ENCODE results near the gene AMN1.

Gene AMN1

DNA sequence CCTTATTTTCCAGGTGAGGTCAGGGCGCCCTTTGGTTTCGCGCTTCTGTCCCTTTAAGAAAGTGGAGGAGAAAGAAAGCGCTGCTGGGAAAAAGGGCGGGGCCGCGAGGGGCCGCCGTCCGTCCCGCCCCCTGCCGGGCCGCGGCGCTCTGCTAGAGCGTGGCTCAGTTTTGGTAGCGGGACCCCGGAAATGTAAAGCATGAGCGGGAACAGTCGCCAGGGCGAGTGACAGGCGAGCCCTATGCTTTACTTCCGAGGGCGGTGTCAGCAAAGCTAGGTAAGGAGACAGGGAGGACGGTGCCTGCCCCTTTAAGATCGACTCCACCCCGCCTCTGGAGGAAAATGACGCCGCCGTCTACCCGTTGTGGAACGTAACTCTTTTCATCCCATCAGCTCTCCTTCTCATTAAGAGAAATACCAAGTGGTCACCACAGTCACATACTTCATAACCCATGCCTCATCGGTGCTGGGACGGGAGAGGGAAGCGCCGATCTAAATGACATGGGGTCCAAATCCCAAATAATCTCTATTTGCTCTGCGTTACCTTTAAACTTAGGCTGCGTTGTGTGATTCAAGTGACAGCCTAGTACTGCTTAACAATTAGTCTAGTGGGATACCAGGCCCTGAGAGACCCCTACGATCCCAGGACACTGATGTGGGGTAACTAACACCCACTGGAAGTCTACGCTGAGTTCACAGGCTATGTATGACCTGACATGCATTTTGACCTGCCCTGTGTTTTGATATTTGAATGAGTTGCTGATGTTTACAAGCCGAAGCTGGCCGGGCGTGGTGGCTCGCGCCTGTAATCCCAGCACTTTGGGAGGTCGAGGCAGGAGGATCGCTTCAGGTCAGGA, 69.5 kb downstream of the AMN1 start, which contains the start of gene ETFBKMT (continued):
- TF ChIP-seq, protein P1, sequence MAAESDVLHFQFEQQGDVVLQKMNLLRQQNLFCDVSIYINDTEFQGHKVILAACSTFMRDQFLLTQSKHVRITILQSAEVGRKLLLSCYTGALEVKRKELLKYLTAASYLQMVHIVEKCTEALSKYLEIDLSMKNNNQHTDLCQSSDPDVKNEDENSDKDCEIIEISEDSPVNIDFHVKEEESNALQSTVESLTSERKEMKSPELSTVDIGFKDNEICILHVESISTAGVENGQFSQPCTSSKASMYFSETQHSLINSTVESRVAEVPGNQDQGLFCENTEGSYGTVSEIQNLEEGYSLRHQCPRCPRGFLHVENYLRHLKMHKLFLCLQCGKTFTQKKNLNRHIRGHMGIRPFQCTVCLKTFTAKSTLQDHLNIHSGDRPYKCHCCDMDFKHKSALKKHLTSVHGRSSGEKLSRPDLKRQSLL (tag by site-specific recombination; IDR thresholded peaks at IDR 0.05): peak; percentile 65; the same call in 1 of the 2 replicates
- TF ChIP-seq ZNF514 (tag by site-specific recombination; IDR thresholded peaks at IDR 0.05) (no peak), SP3 (tag by site-specific recombination; IDR thresholded peaks at IDR 0.05) (peak; percentile 90), ZNF776 (tag by site-specific recombination; IDR thresholded peaks at IDR 0.05; ENCODE audit: borderline replicate concordance) (no peak), ZNF76 (tag by site-specific recombination; IDR thresholded peaks at IDR 0.05; ENCODE audit: borderline replicate concordance, low read depth) (peak; percentile 78; the same call in 1 of the 2 replicates), ZFP41 (tag by site-specific recombination; IDR thresholded peaks at IDR 0.05; ENCODE audit: borderline replicate concordance) (no peak), SETDB1 (IDR thresholded peaks at IDR 0.05; ENCODE audit: insufficient read length, low read length) (no peak), RBAK (tag by site-specific recombination; IDR thresholded peaks at IDR 0.05) (no peak), ZNF561 (tag by site-specific recombination; IDR thresholded peaks at IDR 0.05; ENCODE audit: borderline replicate concordance) (peak; percentile 84; the same call in 1 of the 2 replicates), KLF16 (tag by site-specific recombination; IDR thresholded peaks at IDR 0.05) (no peak), ZBTB8A (tag by site-specific recombination; IDR thresholded peaks at IDR 0.05) (peak; percentile 84), ZNF677 (tag by site-specific recombination; IDR thresholded peaks at IDR 0.05) (no peak), ZBTB17 (tag by site-specific recombination; IDR thresholded peaks at IDR 0.05) (peak; percentile 88), ZNF600 (tag by site-specific recombination; IDR thresholded peaks at IDR 0.05) (peak; percentile 96), ZNF133 (tag by site-specific recombination; IDR thresholded peaks at IDR 0.05) (no peak), ZNF138 (tag by site-specific recombination; IDR thresholded peaks at IDR 0.05; ENCODE audit: borderline replicate concordance) (no peak), ZNF366 (tag by site-specific recombination; conservative IDR thresholded peaks at IDR 0.05) (peak; percentile 84), ZNF660 (tag by site-specific recombination; IDR thresholded peaks at IDR 0.05) (peak; percentile 67), ZEB2 (tag by site-specific recombination; IDR thresholded peaks at IDR 0.05) (peak; percentile 67), SP7 (tag by site-specific recombination; IDR thresholded peaks at IDR 0.05) (peak; percentile 68), ZNF132 (tag by site-specific recombination; IDR thresholded peaks at IDR 0.05; ENCODE audit: borderline replicate concordance) (no peak), ZNF10 (tag by site-specific recombination; IDR thresholded peaks at IDR 0.05) (no peak; the same call in 1 of the 2 replicates), ZNF324 (tag by site-specific recombination; IDR thresholded peaks at IDR 0.05) (peak; percentile 26; the same call in 1 of the 2 replicates), ZSCAN30 (tag by site-specific recombination; IDR thresholded peaks at IDR 0.05) (peak; percentile 48; the same call in 1 of the 2 replicates)
- TF ChIP-seq, protein P2, sequence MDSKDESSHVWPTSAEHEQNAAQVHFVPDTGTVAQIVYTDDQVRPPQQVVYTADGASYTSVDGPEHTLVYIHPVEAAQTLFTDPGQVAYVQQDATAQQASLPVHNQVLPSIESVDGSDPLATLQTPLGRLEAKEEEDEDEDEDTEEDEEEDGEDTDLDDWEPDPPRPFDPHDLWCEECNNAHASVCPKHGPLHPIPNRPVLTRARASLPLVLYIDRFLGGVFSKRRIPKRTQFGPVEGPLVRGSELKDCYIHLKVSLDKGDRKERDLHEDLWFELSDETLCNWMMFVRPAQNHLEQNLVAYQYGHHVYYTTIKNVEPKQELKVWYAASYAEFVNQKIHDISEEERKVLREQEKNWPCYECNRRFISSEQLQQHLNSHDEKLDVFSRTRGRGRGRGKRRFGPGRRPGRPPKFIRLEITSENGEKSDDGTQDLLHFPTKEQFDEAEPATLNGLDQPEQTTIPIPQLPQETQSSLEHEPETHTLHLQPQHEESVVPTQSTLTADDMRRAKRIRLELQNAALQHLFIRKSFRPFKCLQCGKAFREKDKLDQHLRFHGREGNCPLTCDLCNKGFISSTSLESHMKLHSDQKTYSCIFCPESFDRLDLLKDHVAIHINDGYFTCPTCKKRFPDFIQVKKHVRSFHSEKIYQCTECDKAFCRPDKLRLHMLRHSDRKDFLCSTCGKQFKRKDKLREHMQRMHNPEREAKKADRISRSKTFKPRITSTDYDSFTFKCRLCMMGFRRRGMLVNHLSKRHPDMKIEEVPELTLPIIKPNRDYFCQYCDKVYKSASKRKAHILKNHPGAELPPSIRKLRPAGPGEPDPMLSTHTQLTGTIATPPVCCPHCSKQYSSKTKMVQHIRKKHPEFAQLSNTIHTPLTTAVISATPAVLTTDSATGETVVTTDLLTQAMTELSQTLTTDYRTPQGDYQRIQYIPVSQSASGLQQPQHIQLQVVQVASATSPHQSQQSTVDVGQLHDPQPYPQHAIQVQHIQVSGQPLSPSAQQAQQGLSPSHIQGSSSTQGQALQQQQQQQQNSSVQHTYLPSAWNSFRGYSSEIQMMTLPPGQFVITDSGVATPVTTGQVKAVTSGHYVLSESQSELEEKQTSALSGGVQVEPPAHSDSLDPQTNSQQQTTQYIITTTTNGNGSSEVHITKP (tag by site-specific recombination; IDR thresholded peaks at IDR 0.05): peak; percentile 80
- TF ChIP-seq, protein P3, sequence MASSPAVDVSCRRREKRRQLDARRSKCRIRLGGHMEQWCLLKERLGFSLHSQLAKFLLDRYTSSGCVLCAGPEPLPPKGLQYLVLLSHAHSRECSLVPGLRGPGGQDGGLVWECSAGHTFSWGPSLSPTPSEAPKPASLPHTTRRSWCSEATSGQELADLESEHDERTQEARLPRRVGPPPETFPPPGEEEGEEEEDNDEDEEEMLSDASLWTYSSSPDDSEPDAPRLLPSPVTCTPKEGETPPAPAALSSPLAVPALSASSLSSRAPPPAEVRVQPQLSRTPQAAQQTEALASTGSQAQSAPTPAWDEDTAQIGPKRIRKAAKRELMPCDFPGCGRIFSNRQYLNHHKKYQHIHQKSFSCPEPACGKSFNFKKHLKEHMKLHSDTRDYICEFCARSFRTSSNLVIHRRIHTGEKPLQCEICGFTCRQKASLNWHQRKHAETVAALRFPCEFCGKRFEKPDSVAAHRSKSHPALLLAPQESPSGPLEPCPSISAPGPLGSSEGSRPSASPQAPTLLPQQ (tag by site-specific recombination; IDR thresholded peaks at IDR 0.05): peak; percentile 97
- TF ChIP-seq, protein P4, sequence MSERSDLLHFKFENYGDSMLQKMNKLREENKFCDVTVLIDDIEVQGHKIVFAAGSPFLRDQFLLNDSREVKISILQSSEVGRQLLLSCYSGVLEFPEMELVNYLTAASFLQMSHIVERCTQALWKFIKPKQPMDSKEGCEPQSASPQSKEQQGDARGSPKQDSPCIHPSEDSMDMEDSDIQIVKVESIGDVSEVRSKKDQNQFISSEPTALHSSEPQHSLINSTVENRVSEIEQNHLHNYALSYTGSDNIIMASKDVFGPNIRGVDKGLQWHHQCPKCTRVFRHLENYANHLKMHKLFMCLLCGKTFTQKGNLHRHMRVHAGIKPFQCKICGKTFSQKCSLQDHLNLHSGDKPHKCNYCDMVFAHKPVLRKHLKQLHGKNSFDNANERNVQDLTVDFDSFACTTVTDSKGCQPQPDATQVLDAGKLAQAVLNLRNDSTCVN (tag by site-specific recombination; optimal IDR thresholded peaks at IDR 0.05): peak; percentile 66
- TF ChIP-seq, protein P5, sequence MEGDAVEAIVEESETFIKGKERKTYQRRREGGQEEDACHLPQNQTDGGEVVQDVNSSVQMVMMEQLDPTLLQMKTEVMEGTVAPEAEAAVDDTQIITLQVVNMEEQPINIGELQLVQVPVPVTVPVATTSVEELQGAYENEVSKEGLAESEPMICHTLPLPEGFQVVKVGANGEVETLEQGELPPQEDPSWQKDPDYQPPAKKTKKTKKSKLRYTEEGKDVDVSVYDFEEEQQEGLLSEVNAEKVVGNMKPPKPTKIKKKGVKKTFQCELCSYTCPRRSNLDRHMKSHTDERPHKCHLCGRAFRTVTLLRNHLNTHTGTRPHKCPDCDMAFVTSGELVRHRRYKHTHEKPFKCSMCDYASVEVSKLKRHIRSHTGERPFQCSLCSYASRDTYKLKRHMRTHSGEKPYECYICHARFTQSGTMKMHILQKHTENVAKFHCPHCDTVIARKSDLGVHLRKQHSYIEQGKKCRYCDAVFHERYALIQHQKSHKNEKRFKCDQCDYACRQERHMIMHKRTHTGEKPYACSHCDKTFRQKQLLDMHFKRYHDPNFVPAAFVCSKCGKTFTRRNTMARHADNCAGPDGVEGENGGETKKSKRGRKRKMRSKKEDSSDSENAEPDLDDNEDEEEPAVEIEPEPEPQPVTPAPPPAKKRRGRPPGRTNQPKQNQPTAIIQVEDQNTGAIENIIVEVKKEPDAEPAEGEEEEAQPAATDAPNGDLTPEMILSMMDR (tag by site-specific recombination; IDR thresholded peaks at IDR 0.05): peak; percentile 68
- TF ChIP-seq, protein P6, sequence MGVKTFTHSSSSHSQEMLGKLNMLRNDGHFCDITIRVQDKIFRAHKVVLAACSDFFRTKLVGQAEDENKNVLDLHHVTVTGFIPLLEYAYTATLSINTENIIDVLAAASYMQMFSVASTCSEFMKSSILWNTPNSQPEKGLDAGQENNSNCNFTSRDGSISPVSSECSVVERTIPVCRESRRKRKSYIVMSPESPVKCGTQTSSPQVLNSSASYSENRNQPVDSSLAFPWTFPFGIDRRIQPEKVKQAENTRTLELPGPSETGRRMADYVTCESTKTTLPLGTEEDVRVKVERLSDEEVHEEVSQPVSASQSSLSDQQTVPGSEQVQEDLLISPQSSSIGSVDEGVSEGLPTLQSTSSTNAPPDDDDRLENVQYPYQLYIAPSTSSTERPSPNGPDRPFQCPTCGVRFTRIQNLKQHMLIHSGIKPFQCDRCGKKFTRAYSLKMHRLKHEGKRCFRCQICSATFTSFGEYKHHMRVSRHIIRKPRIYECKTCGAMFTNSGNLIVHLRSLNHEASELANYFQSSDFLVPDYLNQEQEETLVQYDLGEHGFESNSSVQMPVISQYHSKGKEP (tag by site-specific recombination; IDR thresholded peaks at IDR 0.05): 0 out of 2 replicates have a peak, but pooled peaks have one; percentile 26
